GM18526 (cell line): Measurements from ENCODE around the gene SLC2A1.

Experiments used
- POLR2A ChIP-seq: IDR thresholded peaks from 3 replicates; pipeline ENCODE4 v1.6.1; 2011; ENCODE audit not compliant: insufficient read length; ENCODE audit errors: extremely low read depth

Gene SLC2A1

GRCh38 chr1:42880384-42880783 lies 78.3 kb downstream of the SLC2A1 start:
- TF ChIP-seq POLR2A = no peak

GRCh38 chr1:42877380-42877779 lies 81.3 kb downstream of the SLC2A1 start:
- TF ChIP-seq POLR2A = no peak

DNA sequence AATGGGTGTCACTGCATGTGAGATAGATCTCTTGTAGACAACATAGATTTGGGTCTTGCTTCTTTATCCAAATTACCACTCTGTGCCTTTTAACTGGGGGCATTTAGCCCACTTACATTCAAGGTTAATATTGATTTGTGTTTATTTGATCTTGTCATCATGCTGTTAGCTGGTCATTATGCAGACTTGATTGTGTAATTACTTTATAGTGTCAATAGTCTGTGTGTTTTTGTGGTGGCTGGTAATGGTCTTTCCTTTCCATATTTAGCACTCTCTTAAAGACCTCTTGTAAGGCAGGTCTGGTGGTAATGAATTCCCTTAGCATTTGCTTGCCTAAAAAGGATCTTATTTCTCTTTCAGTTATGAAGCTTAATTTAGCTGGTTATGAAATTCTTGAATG lies 82.7 kb downstream of the SLC2A1 start:
- no peak for TF ChIP-seq POLR2A
